IPS DF 4.7 (cell line): ENCODE data around the gene HOXD9.

ENCODE experiments used
- DNase-seq: peaks from one replicate; pipeline ENCODE4 v3.0.0-alpha.2; 2013; ENCODE audit warnings: low spot score; ENCODE audit errors: extremely low read depth

The HOXD9 gene

GRCh38 chr2:176122683-176123410 lies at the start of gene HOXD9:
Gene HOXD9 (plus strand): TSS chr2:176122719. CDS start chr2:176122769, 50 bp downstream.
- DNase-seq = no peak

- DNase-seq = no peak
Measured at GRCh38 chr2:176072951-176073904, 49.3 kb upstream of the HOXD9 start.

DNA sequence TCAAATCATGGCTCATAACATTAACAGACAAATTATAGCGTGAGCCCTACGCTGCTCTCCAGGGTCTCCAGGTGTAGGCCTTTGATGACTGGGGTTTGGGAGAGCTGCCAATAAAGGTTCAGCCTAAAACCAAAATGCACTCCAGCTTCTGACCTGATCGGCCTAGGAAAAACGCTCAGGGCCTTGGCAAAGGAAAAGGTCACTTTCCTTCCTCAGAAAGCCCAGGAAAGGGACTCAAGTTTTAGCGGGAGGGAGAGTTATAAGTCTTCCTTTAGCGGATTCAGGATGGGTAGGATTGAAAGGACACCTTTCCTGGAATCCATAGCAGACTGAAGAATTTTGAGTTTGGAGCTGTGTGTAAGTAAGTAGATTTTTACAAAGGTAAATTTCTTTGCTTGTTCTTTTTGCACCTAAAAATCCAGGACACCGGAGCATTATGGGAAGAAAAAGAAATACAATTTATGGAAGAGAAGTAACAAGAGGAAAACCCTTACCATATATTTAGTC lies 47.5 kb upstream of the HOXD9 start:
- no peak for DNase-seq

DNA sequence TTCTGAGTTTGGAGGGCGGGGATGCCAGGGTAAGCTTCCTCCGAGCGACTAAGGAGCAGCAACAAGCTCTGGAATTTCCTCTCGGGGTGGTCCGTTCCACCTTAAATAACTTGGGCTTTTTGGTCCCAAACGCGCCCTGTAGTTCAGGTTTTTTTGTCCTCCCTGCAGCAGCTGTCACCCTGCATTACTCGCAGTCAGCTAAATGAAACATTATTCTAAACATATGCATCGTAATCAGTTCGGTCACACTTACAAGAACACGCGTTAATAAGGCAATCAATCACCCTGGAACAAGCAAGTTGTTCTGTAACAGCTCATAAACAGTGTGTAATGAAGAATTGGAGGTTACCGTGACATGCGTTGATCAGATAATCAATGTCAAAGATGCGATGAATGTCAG lies 47.0 kb upstream of the HOXD9 start:
- DNase-seq = no peak

DNA sequence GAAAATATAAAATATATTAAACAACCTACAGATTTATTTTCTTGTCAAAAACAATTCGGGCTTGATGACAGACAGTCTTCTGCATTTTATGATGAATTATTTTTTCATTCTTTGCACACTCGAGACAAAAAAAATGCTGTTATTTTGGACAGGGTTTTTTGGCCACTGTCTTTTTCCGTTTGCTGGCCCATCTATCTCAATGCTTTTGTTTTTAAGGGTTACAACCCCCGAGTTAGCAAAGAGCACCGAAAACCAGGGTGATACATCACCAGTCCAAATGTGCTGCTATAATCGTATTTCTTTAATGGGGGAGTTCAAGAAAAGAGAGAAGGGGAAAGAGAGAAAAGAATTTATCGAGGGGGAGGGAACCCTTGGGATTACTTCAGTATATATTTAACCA lies 46.5 kb upstream of the HOXD9 start:
- no peak for DNase-seq

- no peak for DNase-seq
Measured at GRCh38 chr2:176076796-176077195, 45.7 kb upstream of the HOXD9 start.

- no peak for DNase-seq
Measured at GRCh38 chr2:176078541-176079284, 43.8 kb upstream of the HOXD9 start.

GRCh38 chr2:176079285-176079830 lies 43.2 kb upstream of the HOXD9 start:
- no peak for DNase-seq

DNA sequence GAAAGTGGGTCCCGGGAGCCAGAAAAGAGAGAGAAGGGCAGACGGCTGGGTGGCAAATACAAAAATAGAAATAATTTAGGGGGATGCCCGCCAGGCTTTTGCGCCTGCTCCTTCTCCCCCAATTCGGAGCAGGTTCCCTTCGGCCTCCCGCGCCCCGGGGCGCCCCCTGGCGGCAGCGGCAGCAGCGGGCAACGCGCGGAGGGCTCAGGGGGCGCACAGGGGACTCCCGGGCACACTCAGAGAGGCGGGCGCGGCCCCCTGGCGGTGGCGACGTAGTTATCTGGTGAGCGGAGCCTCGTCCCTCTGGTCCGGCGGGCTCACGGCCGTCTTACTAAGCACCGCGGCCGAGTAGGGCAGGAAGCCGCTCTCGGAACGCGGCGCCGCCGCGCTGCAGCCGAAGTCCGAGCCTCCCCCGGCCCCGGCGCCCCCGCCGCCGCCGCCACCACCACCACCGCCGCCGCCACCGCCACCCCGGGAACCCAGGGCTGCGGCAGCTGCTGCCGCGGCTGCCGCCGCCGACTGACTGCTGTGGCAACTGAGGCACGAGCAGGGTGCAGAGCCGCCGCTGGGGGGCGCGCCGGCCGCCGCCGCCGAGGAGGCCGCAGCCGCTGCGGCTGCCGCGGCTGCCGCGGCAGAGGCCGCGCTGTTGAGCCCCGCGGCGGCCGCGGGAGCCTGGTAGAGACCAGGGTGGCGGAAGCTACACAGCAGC lies 42.5 kb upstream of the HOXD9 start:
- no peak for DNase-seq

DNA sequence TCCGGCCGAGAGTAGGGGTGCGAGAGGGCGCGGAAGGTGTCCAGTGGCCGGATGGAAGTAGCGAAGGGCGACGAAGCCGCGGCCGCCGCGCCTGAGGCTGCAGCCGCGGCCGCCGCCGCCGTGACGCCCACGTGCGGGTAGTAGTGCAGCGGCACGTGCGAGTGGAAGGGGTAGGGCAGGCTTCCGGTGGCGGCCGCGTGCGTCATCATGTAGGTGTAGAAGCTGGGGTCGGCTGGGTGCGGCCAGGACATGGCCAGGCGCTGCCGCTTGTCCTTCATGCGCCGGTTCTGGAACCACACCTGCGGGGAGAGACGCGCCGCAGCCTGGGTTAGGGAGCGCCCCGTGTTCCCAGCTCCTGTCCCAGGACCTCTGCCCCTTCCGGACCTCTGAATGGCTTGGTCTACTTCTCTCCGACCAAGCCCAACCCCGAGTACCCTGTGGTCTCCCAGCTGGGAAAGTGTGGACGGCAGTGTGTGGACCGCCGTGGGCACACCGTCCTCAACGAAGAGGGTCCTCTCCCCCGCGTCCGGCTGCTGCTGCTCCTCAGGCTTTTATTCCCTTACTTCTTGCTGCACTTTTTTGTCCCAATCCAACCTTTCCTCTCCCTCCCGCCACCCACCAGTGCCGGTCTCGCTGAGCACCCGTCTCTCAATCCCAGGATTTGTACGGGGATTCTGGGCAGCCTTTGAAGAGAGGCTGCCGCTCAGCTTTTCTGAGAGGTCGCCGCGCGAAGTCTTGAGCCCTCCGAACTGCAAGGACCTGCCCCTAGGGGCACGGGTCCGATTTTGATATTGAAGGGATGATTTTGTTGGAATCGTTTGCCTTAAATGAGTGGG lies 41.8 kb upstream of the HOXD9 start:
- no peak for DNase-seq

DNA sequence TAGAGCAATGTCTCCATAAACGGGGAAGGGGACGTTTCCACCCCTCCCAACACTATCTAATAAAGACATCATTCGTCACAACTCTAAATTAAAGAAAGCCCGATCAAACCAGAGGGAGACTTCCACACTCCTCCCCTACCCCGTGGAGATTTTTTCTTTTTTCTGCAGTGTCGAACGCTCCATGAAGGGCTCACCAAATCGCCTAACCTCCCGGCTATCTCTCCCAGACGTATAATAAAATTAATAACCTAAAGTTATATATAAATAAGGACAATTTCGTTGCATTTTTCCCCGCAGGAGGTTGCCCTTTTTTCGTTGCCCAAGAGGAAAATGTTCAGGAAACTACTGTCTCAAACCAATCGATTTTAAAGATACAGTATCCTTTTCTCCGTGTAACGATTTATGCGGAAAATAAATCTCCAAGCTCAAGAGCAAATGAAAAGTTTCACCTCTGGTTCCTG lies 41.1 kb upstream of the HOXD9 start:
- DNase-seq = no peak

DNA sequence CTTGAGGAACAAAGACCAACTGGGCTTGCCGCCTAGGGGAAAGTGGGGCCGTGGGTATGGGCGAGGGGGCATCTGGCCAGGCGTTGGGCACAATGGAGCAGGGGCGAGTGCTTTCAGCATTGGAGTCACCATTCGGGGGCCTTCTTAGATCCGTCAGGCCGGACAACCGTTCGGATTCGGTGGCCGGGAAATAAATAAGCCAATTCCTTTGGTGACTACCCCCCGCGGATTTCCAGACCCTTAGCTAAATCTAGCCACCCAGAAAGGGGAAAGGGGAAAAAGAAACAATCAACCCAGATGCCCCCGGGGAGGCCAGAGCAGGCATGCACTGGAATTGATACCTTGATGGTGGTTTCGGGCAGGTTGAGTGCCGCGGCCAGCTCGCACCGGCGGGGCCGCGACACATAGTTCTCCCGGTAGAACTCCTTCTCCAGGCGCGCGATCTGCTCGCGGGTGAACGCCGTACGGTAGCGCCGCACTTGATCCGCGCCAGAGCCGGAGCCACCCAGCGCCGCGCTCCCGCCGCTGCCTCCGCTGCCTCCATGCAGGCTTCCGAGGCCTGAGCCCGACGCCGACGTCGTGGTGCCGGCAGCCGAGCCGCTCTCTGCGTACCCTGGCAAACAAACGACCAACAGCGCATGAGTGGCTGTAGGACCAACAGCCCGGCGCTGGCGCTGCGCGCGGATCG lies 40.5 kb upstream of the HOXD9 start:
- DNase-seq = no peak

DNA sequence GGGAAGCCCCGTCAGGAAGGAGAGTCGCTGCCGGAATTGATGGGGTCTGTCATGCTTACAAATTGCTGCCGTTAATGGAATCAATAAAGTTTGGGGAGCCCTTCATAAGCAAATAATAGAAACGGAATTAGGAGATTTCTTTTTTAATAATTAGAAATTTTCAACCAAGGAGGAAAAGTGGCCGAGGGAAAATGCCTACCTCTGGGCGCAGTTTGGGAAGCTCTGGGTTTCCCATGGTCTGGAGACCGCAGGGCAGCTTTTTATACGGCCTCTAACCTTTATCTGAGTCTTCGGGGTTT lies 40.0 kb upstream of the HOXD9 start:
- DNase-seq = no peak

GRCh38 chr2:176082824-176083751 lies 39.4 kb upstream of the HOXD9 start:
- no peak for DNase-seq

- DNase-seq = no peak
Measured at GRCh38 chr2:176083796-176084261, 38.7 kb upstream of the HOXD9 start, which contains the start of gene EVX2. Gene EVX2 (minus strand): TSS chr2:176083962. CDS start chr2:176083776, 186 bp downstream.

GRCh38 chr2:176084611-176085119 lies 37.9 kb upstream of the HOXD9 start:
- DNase-seq = no peak

DNA sequence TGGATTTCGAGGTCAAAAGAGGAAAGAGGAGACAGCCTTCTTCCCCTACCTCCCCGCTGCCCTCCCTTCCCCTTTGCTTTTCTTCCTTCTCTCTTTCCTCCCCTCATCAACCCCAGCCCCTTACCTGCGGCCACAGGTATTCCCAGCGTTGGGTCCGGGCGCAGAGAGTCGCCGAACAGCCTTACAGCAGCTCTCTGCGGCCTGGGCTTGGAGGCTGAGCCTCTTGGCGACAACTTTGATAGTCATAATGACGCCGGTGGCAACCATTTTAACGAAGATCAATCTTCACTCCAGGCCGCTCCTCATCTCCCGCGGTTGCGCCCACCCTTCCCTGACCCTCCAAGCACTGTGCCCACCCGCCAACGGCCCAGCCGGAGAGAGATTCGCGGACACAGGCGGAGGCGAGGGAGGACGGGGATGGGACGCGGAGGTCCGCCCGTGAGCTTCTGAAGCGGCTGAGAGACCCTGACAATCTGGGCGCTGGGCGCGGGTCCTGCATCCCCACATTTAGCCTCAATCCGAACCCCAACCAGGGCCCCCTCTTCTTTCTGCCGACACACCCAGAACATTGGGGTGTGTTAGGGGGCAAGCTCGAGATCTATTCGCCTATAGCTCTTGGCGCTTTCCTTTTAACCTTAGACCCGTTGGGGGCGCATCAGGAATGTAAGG lies 37.3 kb upstream of the HOXD9 start:
- DNase-seq = no peak
